SH-SY5Y (cell line): ENCODE data around the gene KIN.

Experiments used
- GATA2 ChIP-seq: IDR thresholded peaks from 2 replicates; pipeline ENCODE4 v1.6.1; 2011; ENCODE audit warnings: mild to moderate bottlenecking, low read depth, low read length
- GATA3 ChIP-seq: IDR thresholded peaks from 2 replicates; pipeline ENCODE4 v1.6.1; 2011; ENCODE audit warnings: low read depth, mild to moderate bottlenecking, low read length, moderate library complexity

GRCh38 chr10:7767209-7767608, 20.6 kb downstream of the KIN start:
- TF ChIP-seq GATA2 (no peak), GATA3 (no peak)
